Neutrophil (primary cell): ENCODE data around the gene SPRR1B.

Source experiments
- H3K27ac ChIP-seq: fragments of 200-600 bp; sonication (generic); 2 replicates; pipeline ENCODE4 v1.5.1; 2016; ENCODE audit warnings: mild to moderate bottlenecking, moderate library complexity
- H3K27me3 ChIP-seq: fragments of 200-600 bp; sonication (generic); 2 replicates; pipeline ENCODE4 v1.6.0; 2016; ENCODE audit warnings: mild to moderate bottlenecking
- H3K36me3 ChIP-seq: fragments of 200-600 bp; sonication (generic); 2 replicates; pipeline ENCODE4 v1.5.1; 2017
- H3K4me1 ChIP-seq, 2 experiments: fragments of 200-600 bp in 1 of 2; sonication (generic) in 1 of 2; 1 replicate in 1 of 2; 2 replicates in 1 of 2; pipeline versions ENCODE4 v1.5.1 to v1.6.1; 2013 to 2016; ENCODE audit warnings: low read depth in 1 of 2, low read length in 1 of 2, mild to moderate bottlenecking in 1 of 2, moderate library complexity in 1 of 2; ENCODE audit not compliant: control insufficient read depth in 1 of 2, insufficient read depth in 1 of 2
- H3K4me3 ChIP-seq, 2 experiments: fragments of 200-600 bp in 1 of 2; sonication (generic) in 1 of 2; 1 replicate in 1 of 2; 2 replicates in 1 of 2; pipeline ENCODE4 v1.5.1; 2013 to 2016; ENCODE audit warnings: low read depth in 1 of 2, low read length in 1 of 2, mild to moderate bottlenecking in 1 of 2, moderate library complexity in 1 of 2
- H3K9me3 ChIP-seq: fragments of 200-600 bp; sonication (generic); 2 replicates; pipeline ENCODE4 v1.5.1; 2016
- TF ChIP-seq, protein P1 (sequence below): fragments of 200-600 bp; sonication (generic); IDR thresholded peaks from 2 replicates; pipeline ENCODE4 v1.5.1; 2016; ENCODE audit warnings: antibody characterized with exemption

Gene SPRR1B

DNA sequence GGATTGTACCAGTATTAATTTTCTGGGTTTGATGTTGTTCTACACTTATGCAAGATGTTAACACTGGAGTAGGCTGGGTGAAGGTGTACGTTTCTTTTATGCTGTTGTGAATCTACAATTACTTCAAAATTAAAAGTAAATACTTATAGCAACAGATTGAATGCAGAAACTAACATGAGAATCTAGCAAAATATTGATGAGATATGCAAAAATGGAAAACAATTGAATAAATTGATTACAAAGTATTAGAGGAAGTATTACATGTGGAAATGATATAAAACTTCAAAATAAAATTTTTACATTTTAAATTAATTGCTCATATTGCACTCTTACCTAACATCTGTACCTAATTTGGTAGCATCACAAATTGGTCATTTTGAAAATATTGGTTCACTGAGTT, 35.2 kb upstream of the SPRR1B start:
- Histone ChIP-seq H3K4me1 (no peaks in the 10 kb centered on the region), H3K9me3 (no peaks in the 10 kb centered on the region), H3K4me3 (no peak overlapping the region), H3K36me3 (no peaks in the 10 kb centered on the region), H3K27me3 (peaks cover 21% of the 10 kb centered on the region), H3K27ac (no peak overlapping the region)
- TF ChIP-seq, protein P1, sequence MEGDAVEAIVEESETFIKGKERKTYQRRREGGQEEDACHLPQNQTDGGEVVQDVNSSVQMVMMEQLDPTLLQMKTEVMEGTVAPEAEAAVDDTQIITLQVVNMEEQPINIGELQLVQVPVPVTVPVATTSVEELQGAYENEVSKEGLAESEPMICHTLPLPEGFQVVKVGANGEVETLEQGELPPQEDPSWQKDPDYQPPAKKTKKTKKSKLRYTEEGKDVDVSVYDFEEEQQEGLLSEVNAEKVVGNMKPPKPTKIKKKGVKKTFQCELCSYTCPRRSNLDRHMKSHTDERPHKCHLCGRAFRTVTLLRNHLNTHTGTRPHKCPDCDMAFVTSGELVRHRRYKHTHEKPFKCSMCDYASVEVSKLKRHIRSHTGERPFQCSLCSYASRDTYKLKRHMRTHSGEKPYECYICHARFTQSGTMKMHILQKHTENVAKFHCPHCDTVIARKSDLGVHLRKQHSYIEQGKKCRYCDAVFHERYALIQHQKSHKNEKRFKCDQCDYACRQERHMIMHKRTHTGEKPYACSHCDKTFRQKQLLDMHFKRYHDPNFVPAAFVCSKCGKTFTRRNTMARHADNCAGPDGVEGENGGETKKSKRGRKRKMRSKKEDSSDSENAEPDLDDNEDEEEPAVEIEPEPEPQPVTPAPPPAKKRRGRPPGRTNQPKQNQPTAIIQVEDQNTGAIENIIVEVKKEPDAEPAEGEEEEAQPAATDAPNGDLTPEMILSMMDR: no peak

DNA sequence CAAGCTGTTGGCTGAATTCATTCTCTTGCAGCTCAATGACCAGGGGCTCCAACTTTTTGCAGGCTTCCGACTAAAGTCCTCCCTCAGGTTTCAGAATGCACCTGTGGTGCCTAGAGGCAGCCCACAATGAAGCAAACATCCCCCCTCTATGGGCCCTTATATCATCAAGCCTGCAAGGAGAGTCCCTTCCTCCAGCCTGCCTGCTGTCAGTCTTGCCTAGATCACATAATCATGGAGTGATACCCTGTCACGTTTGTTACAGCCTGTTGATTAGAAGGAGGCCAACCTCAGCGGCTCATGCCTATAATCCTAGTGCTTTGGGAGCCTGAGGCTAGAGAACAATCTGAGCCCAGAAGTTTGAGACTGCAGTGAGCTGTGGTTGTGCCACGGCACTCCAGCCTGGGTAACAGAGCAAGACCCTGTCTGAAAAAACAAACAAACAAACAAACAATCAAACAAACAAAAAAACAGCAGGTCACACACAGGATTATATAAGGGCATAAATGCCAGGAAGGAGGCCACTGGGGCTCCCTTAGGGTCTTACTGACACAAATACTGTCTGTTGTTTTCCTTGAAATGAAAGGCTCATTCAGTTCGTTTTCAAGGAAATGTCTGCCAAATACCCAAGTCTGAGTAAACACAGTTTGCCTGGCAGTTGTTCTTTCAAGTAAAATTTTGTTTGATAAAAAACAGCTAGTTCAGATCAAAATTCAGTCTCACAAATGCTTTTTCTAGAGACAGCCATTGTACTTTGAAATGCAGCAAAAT, 34.2 kb upstream of the SPRR1B start:
- Histone ChIP-seq H3K9me3 (no peaks in the 10 kb centered on the region), H3K36me3 (no peaks in the 10 kb centered on the region), H3K27me3 (peaks cover 21% of the 10 kb centered on the region), H3K27ac (no peak overlapping the region), H3K4me1 (no peaks in the 10 kb centered on the region), H3K4me3 (no peak overlapping the region)
- TF ChIP-seq, protein P1: no peak

DNA sequence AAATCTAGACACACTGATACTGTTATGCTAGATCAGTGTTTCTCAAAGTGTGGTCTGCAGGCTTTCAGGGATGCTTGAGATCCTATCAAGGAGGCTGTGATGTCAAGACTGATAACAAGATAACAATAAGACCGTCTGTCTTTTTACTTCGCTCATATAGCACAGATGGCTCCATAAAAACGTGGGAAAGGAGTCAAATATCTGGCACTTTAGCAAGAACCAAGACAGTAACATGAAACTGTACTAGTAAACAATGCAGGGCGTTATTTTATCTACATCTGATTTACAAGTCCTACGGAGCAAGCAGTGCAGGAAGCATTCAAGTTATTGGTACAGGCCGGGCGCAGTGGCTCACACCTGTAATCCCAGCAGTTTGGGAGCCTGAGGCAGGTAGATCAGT, 33.1 kb upstream of the SPRR1B start:
- no peaks in the 10 kb centered on the region for H3K9me3 ChIP-seq
- TF ChIP-seq, protein P1: no peak
- no peaks in the 10 kb centered on the region for H3K4me1 ChIP-seq
- H3K27ac ChIP-seq: no peak overlapping the region
- H3K36me3 ChIP-seq: no peaks in the 10 kb centered on the region
- no peak overlapping the region for H3K4me3 ChIP-seq
- H3K27me3 ChIP-seq: peaks cover 21% of the 10 kb centered on the region

DNA sequence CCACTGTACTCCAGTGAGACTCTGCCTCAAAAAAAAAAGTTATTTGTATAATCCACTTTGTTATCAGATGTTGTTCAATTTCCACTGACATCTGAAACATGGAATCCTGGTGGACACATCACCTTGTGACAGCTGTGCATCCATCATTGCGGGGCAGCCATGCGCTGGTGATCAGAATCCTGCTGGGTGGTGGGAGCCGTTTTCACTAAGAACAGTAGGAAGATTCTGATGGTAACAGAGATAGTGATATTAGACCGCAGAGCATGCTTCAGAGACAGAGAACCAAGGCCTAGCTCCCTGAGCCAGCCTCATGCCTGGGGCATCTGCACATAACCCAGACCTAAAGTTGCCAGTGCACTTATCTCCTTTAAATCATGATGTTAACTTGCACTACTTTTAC, 32.5 kb upstream of the SPRR1B start:
- no peaks in the 10 kb centered on the region for H3K4me1 ChIP-seq
- TF ChIP-seq, protein P1: no peak
- H3K9me3 ChIP-seq: no peaks in the 10 kb centered on the region
- H3K36me3 ChIP-seq: no peaks in the 10 kb centered on the region
- no peak overlapping the region for H3K27ac ChIP-seq
- peaks cover 19% of the 10 kb centered on the region for H3K27me3 ChIP-seq
- no peak overlapping the region for H3K4me3 ChIP-seq

DNA sequence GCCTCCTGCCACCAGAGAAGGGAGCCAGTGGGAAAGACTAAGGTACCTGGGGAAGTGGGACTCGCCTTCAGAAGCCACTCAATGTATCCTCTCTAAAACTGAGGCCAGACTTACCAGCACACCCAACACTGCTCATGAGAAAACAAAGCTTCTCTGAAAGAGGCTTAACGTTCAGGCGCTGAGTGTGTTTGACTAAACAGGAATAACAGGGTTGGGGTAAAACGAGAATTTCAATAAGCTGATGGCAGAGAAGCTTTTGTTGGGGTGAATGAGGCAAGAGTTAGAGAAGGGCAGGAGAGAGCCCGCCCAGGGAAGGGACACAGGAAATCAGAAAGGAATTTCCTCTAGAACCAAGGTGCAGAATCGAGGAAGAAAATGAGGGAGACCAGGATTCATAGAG, 31.2 kb upstream of the SPRR1B start:
- Histone ChIP-seq H3K9me3 (no peaks in the 10 kb centered on the region), H3K4me3 (no peak overlapping the region), H3K27ac (no peak overlapping the region), H3K36me3 (no peaks in the 10 kb centered on the region), H3K4me1 (no peaks in the 10 kb centered on the region), H3K27me3 (peaks cover 19% of the 10 kb centered on the region)
- TF ChIP-seq, protein P1: no peak
